HG03066 (cell line): Measurements from ENCODE around the gene AMZ1.
"Not testable (repeated sequence)": the region's sequence is repeated elsewhere in the genome, so short reads cannot be mapped to it uniquely, and the experiment has no call there.

ENCODE experiments used
- ATAC-seq: cut with Tn5 transposase; IDR thresholded peaks from one replicate; pipeline ENCODE4 v1.9.1; 2021; ENCODE audit warnings: low read depth; ENCODE audit not compliant: unreplicated experiment

AMZ1 gene

GRCh38 chr7:2666588-2667250 lies 21.3 kb upstream of the AMZ1 start:
- no peak for ATAC-seq

DNA sequence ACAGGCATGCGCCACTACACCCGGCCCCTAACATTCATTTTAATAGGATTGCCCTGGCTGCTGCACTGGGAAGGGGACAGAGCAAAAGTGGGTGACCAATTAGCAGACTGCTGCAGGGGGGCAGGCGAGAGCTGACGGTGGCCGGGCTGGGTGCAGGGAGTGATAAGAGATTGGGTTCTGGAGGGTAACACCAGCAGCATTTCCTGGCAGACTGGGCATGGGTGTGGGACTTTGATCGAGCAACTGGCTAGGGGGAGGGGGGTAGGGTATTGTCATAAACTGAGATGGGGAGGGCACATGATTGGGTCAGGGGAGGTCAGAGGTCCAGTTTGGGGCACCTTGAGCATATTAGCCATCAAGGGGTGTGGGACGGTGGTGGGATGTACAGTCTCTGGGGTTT lies 20.2 kb upstream of the AMZ1 start:
- ATAC-seq: no peak

DNA sequence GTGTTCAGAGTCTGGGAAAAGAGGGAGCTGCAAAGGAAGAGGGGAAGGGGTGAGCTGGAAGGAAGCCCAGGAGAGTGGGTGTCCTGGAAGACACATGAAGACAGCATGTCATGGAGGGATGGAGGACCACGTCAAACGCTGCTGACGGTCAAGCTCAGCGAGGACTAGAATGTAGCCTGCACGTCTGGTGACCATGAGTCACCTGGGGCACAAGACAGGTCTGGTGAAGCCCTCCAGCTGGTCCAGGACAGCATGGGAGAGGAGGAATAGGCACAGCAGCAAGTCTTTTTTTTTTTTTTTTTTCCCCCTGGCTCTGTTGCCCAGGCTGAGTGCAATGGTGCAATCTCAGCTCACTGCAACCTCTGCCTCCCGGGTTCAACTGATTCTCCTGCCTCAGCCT lies 19.6 kb upstream of the AMZ1 start:
- ATAC-seq: no peak

- ATAC-seq: no peak
Measured at GRCh38 chr7:2670171-2670570, 17.8 kb upstream of the AMZ1 start.

DNA sequence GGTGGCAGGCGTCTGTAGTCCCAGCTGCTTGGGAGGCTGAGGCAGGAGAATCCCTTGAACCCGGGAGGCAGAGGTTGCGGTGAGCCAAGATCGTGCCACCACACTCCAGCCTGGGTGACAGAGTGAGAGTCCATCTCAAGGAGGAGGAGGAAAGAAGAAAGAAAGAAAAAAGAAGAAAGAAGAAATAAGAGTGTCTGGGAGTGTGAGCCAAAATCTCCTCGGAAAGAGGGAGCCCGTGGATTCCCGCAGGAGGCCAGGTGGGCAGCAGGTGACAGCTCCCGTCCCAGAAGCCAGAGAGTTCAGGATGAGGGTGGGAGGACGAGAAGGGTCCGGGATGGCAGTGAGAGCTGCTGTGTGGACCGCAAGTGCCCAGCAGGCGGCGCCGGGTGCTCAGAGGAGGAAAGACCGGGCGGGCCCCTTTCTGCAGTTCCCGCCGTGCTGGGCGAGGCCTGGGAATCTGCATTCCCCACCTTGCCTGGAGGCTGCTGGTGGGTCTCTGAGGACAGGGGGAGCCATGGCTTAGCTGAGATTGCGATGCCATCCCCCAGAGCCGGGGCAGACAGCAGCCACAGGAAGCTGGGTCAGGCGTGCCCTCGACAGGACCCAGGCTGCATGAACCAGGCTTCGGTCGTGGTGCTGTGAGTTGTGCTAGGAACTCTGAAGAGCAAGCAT lies 17.1 kb upstream of the AMZ1 start:
- ATAC-seq: peak; percentile 80

DNA sequence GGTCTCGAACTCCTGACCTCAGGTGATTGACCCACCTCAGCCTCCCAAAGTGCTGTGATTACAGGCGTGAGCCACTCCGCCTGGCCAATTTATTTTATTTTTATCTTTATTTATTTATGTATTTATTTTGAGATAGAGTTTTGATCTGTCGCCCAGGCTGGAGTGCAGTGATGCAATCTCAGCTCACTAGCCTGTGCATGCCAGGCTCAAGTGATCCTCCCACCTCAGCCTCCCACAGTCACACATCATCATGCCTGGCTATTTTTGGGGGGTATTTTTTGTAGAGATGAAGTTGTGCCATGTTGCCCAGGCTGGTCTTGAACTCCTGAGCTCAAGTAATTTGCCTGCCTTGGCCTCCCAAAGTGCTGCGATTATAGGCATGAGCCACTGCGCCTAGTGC lies 14.8 kb upstream of the AMZ1 start:
- not testable (repeated sequence) for ATAC-seq

- no peak for ATAC-seq
Measured at GRCh38 chr7:2673934-2674333, 14.1 kb upstream of the AMZ1 start.

GRCh38 chr7:2675256-2675764 lies 12.7 kb upstream of the AMZ1 start:
- no peak for ATAC-seq

- not testable (repeated sequence) for ATAC-seq
Measured at GRCh38 chr7:2676576-2676975, 11.4 kb upstream of the AMZ1 start.

GRCh38 chr7:2678454-2678853 lies 9.5 kb upstream of the AMZ1 start:
- ATAC-seq: not testable (repeated sequence)

- not testable (repeated sequence) for ATAC-seq
Measured at GRCh38 chr7:2679135-2680127, 8.6 kb upstream of the AMZ1 start.

GRCh38 chr7:2680256-2680655 lies 7.7 kb upstream of the AMZ1 start:
- ATAC-seq: no peak

DNA sequence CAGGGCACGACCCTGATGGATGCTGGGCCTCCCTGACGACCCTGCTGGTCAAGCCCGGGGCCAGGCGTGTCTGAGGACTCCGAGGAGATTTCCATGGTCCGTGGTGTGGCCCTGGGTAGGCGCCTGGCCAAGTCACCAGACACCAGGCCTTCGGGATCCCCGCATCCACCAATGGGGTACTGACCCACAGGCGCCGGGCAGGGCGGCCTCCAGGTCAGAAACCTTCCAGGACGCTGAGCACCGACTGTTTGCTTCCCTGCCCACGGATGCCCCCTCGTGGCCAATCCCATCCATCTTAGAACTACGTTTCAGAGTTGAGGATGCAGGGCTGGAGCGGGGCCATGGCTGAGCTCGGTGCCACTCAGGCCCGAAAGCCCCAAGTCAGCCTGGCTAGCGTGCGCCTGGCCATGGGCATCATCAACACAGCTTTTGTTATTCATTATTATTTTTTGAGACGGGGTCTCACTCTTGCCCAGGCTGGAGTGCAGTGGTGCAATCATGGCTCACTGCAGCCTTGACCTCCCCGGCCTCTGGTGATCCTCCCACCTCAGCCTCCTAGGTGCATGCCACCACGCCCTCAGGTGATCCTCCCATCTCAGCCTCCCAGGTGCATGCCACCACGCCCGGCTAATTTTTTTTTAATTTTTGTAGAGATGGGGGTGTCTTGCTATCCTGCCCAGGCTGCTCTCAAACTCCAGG lies 7.1 kb upstream of the AMZ1 start:
- ATAC-seq: no peak

DNA sequence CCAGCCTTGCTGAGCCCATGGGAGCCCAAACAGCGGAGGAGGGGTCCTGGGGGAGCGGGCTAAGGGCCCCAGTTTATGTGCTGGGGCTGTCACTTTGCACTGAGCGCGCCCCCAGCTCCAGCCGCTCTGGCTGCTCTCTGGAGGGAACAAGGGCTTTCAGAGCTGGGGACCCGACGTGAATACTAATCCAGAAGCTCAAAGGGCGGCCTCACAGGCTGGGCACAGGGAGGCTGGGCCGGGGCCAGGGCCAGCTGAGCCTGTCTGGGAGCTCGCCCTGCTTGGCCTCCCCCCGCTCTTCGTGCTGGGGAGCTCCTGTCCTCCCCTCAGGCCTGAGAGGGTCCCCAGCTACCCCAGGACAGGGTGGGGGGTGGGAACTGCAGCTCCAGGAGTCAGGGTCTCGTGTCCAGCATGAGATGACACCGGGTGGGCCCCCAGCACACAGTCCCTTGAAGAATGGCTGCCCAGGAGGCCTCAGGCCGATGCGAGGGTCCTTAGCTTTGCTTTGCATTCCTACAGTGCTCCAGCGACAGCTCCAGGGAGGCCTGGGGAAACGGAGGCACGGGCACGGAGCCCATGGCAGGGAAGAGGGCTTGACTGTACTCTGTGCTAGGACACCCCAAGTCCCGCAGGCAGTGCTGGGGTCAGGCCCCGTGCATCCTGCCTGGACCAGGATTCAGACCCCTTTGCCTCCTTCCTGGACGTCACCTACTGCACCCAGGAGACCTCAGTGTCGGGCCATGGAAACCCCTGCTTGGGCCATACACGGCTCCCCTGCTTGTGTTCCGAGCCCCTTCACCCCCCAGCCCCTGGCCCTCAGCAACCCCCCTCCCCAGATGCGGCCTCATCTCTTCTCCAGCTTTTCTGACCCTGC lies 5.8 kb upstream of the AMZ1 start:
- no peak for ATAC-seq

- no peak for ATAC-seq
Measured at GRCh38 chr7:2684501-2684900, 3.5 kb upstream of the AMZ1 start.

DNA sequence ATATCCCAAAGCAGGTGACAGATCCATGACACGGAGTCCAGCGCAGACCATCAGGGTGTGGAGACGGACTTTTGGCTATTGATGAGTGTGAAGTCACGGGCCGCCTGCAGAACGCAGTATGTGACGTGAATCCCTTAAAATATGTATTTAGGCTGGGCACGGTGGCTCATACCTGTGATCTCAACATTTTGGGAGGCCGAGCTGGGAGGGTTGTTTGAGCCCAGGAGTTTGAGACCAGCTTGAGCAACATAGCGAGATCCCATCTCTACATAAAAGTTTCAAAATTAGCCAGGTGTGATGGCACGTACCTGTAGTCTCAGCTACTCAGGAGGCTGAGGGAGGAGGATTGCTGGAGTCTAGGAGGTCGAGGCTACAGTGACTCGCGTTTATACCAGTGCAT lies 1.9 kb upstream of the AMZ1 start:
- no peak for ATAC-seq

- ATAC-seq: no peak
Measured at GRCh38 chr7:2687338-2687869, 598 bp upstream of the AMZ1 start.

- ATAC-seq: peak; percentile 85
Measured at GRCh38 chr7:2688409-2689342, 674 bp downstream of the AMZ1 start.
